HL-60 (cell line): ENCODE measurements around the gene PDE5A.

Experiments used
- DNase-seq, 2 experiments: peaks; one replicate each; pipeline ENCODE4 v3.0.0-alpha.2; 2010 to 2020; ENCODE audit warnings: low read depth in 1 of 2, low spot score in 1 of 2
- H3K27ac ChIP-seq: fragments of 250-450 bp; sonication (Bioruptor Pico); replicated peaks from 2 replicates; pipeline ENCODE4 v1.5.1; 2020; ENCODE audit warnings: mild to moderate bottlenecking, moderate library complexity
- H3K27me3 ChIP-seq: fragments of 250-450 bp; sonication (Bioruptor Pico); 2 replicates; pipeline ENCODE4 v1.5.1; 2021; ENCODE audit warnings: mild to moderate bottlenecking, moderate library complexity; ENCODE audit not compliant: insufficient read depth, poor library complexity, severe bottlenecking
- H3K4me3 ChIP-seq: replicated peaks from 2 replicates; pipeline ENCODE4 v1.5.1; 2011; ENCODE audit warnings: mild to moderate bottlenecking, control low read depth, low read length; ENCODE audit not compliant: insufficient read depth
- CTCF ChIP-seq: IDR thresholded peaks from one replicate; pipeline ENCODE4 v1.5.1; 2011; ENCODE audit warnings: low read length, control low read depth, inconsistent platforms; ENCODE audit not compliant: insufficient read depth
- GABPA ChIP-seq: IDR thresholded peaks from 2 replicates; pipeline ENCODE4 v1.6.1; 2012; ENCODE audit warnings: low read depth
- POLR2AphosphoS5 ChIP-seq: IDR thresholded peaks from 2 replicates; pipeline ENCODE4 v1.6.1; 2012; ENCODE audit warnings: low read depth
- REST ChIP-seq: IDR thresholded peaks from 2 replicates; pipeline ENCODE4 v1.6.1; 2012; ENCODE audit warnings: low read depth; ENCODE audit not compliant: insufficient replicate concordance
- SPI1 ChIP-seq: IDR thresholded peaks from 2 replicates; pipeline ENCODE4 v1.6.1; 2012; ENCODE audit warnings: low read depth, mild to moderate bottlenecking, borderline replicate concordance

The PDE5A gene

GRCh38 chr4:119525005-119525749, 103.4 kb downstream of the PDE5A start:
- TF ChIP-seq GABPA (no peak), POLR2AphosphoS5 (no peak), SPI1 (no peak), CTCF (no peak), REST (no peak)
- Histone ChIP-seq H3K27me3 (no peaks in the 10 kb centered on the region), H3K27ac (no peak overlapping the region), H3K4me3 (no peak overlapping the region)
- no peak for DNase-seq

- no peaks in the 10 kb centered on the region for H3K27me3 ChIP-seq
- no peak overlapping the region for H3K4me3 ChIP-seq
- DNase-seq: no peak
- H3K27ac ChIP-seq: no peak overlapping the region
- TF ChIP-seq SPI1 (no peak), CTCF (no peak), POLR2AphosphoS5 (no peak), REST (no peak), GABPA (no peak)
Measured at GRCh38 chr4:119523399-119523798, 105.2 kb downstream of the PDE5A start.

- Histone ChIP-seq H3K27me3 (no peaks in the 10 kb centered on the region), H3K4me3 (no peak overlapping the region), H3K27ac (no peak overlapping the region)
- no peak for DNase-seq
- TF ChIP-seq CTCF (no peak), GABPA (no peak), POLR2AphosphoS5 (no peak), REST (no peak), SPI1 (no peak)
Measured at GRCh38 chr4:119521268-119521667, 107.3 kb downstream of the PDE5A start.
